A204.1 (cell line): ENCODE data around the gene AHRR.

ENCODE experiments used
- FAIRE-seq: peaks from 2 replicates; lab custom pipeline; 2012; peaks lifted over from hg19 to GRCh38; lab: Jason Lieb, UNC

Gene AHRR

GRCh38 chr5:347712-348284, 26.3 kb downstream of the AHRR start:
- FAIRE-seq = no peak

- FAIRE-seq = no peak
Measured at GRCh38 chr5:348726-349125, 27.2 kb downstream of the AHRR start.

- FAIRE-seq = no peak
Measured at GRCh38 chr5:350355-350754, 28.8 kb downstream of the AHRR start.

GRCh38 chr5:351084-351920, 29.8 kb downstream of the AHRR start:
- no peak for FAIRE-seq

- FAIRE-seq = no peak
Measured at GRCh38 chr5:351921-352245, 30.4 kb downstream of the AHRR start.

GRCh38 chr5:352639-353611, 31.4 kb downstream of the AHRR start:
- no peak for FAIRE-seq

GRCh38 chr5:353612-354580, 32.4 kb downstream of the AHRR start:
- no peak for FAIRE-seq

- FAIRE-seq = no peak
Measured at GRCh38 chr5:354581-355378, 33.3 kb downstream of the AHRR start.

- FAIRE-seq = no peak
Measured at GRCh38 chr5:355379-355935, 33.9 kb downstream of the AHRR start.

GRCh38 chr5:355958-356357, 34.4 kb downstream of the AHRR start:
- no peak for FAIRE-seq

GRCh38 chr5:359301-359897, 37.9 kb downstream of the AHRR start:
- no peak for FAIRE-seq

- FAIRE-seq = no peak
Measured at GRCh38 chr5:360257-361027, 38.9 kb downstream of the AHRR start.

GRCh38 chr5:362189-362588, 40.7 kb downstream of the AHRR start:
- FAIRE-seq = no peak

GRCh38 chr5:362978-363765, 41.7 kb downstream of the AHRR start:
- FAIRE-seq = no peak

- no peak for FAIRE-seq
Measured at GRCh38 chr5:364497-364896, 43.0 kb downstream of the AHRR start.

GRCh38 chr5:366541-367357, 45.2 kb downstream of the AHRR start:
- no peak for FAIRE-seq

- no peak for FAIRE-seq
Measured at GRCh38 chr5:367358-368130, 46.0 kb downstream of the AHRR start.
